NK-92 treated with Interleukin-12 subunit alpha and Interleukin-12 subunit beta, amount 100 ng/mL, for 24 hours (cell line): ENCODE results near the gene NUTF2.
"Not testable (repeated sequence)": the region's sequence is repeated elsewhere in the genome, so short reads cannot be mapped to it uniquely, and the experiment has no call there.

ENCODE experiments used
- DNase-seq: peaks from one replicate; lab custom pipeline; 2025; lab: John Stamatoyannopoulos, UW

Gene NUTF2

DNA sequence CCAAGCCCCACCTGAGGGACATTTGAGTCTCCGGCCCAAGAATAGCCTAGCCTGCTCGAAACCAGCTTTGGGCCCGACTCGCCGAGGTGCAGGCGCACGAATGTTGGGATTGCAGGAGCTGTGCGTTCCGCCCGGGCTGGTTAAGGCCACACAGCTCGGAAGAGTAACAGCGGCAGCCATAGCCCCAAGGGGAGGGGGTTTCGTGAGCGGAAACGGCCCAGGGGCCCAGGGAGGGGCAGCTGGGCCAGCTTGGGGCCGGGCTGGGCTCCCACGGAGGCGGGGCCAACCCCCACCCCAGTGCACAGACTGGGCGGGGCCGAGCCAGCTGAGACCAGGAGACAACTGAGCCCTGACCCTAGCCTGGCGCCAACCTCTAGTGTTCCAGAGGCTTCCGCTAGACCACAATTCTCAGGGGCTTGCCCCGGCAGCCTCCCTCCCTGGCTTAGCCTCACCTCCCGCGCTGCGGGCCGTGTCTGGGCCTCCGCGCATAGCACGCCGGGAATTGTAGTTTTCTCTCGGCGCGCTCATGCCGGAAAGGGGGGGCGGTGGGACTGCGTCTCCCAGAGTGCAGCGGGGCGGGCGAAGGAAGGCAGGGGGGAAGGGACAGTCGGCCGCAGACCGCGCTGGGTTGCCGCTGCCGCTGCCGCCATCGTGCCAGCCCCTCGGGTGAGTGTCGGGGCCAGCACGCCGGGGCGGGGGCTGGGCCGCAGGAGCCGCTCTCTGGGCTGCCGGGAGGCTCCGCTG is at the start of gene NUTF2:
Gene NUTF2 (plus strand): TSS at position 614 of the 744 bp plus-strand sequence. CDS start 18,198 bp downstream, outside the sequence.
- peak; percentile 90 for DNase-seq

DNA sequence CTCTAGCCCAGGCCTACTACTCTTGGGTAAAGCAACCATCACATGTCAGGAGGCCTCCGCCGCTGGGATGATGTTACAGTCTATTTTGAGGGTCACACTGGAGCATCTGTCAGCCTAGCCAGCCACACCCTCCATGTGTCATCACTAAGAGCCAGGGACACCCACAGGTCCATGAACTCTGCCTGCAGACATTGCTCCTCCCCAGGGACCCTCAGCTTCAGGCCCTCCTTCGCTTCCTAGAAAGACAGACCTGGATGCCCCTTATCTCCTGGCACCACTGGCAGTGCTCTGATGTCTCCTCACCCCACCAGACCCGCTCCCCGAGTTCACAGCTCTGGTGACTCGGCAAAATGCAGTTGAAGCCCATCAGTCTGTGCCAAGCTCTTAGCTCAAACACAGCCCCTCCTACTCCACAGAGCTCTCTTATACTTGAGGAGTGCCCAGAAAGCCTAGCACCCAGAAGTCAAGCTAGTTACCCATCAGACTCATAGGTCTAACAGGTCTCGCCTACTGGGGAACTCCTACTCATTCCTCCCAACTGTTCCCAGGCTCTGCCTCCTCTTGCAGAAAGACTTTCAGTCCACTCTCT is 46.3 kb upstream of the NUTF2 start:
- DNase-seq = no peak

DNA sequence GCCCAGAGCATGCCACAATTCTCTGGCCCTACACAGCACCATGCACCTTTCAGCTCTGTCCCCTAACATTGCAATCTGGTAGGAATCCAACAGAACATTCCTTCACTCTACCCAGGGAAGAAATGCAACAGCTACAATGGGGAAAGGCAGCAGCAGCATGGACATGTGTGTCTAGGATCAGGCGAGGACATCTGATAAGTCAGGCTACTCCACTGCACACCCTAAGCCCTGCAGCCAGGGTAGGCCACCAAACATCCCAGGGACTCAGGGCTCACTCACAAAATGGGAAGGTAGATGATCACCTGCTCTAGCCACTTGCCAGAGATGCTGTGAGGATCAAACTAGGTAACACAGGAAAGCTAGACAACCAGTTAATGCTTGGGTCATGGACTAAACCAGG is 45.5 kb upstream of the NUTF2 start:
- no peak for DNase-seq

DNA sequence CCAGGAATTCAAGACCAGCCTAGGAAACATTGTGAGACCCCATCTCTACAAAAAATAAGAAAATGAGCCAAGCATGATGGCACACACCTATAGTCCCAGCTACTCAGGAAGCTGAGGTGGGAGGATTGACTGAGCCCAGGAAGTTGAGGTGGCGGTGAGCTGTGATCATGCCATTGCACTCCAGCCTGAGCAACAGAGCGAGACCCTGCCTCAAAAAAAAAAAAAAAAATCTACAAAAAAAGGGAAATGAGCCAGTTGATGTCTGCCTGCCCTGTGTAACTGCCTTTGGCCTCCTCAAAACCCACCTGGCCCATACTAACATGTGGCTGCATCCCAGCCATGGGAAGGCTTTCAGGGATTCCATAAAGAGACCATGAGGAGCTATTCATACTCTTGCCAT is 44.9 kb upstream of the NUTF2 start:
- DNase-seq = no peak

DNA sequence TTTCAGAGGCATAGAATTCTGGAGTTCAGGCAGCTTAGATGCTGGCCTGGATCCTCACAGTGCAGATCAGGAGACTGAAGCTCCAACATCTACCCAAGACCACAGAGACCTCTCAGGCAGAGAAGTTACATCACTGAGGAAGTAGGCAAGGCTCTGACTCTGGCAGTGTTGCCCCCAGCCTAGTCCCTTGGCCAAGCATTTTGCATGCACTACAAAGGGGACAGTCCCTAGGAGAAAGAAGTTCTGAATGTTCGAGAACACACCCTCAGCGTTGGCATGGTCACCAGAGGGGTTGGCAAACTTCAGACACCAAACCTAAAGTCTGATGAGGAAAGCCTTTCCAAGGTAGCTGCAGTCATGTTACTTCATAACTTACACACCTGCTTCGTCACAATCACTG is 42.8 kb upstream of the NUTF2 start:
- DNase-seq = no peak

DNA sequence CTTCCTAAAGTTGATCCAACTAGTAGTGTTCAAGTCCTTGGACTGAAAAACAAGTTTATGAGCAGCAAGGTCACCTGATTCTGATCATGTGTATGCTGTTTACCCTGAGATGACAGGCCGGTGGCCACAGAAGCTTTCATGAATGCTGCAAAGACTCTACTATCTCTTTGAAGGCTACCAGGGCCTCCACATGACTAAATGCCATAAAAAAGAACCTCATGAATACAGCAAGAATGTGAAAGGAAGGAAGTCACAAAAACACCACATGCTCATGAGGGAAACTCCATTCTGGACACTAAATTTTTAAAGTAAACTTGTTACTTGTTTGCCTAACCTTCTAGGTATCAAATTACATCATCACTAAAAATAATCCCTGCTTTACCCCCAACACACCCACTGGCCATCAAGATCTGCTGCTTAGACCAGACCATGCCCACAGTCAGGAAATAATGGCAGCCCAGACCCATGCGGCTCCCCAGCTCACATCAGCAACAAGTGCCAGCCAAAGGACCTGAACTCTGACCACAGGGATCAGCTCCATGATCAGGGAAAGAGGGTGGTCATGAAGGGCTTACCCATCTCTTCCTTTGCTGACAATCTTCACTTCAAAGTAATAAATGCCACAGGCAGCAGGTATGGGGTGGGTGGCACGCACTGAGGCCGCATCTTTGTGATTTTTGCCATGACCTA is 41.7 kb upstream of the NUTF2 start:
- no peak for DNase-seq

DNA sequence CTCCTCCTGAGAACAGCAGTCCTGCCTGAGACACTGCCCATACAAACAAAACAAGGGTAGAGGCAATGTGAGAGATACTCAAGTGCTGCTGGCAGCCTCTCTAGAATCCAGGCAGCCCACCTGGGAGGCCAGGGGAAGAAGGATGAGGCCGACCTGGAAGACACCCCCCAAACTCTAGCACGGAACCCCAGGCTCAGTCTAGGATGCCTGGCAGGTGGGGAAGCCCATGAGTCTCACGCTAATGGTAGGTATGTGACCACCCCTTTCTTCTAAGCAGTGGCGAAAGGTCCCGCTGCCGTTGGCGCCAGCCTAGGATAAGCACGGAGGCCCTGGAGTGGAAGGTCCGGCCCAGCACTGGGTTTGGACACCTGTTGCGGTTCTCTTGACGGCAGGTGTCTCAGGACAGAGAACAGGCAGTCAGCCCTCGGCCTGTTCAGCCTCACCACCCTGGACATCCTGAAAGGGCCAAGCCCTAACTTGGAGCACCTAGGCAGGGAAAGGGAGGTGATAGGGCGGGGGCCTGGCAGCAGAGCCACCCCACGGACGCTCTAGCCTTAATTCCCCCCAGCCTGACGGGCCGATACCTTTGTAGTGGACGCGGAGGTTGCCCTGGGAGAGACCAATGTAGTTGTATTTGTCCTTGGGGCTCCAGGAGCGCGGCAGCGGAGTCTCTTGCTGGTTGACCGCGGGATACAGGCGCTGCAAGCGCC is 40.9 kb upstream of the NUTF2 start:
- DNase-seq = no peak

DNA sequence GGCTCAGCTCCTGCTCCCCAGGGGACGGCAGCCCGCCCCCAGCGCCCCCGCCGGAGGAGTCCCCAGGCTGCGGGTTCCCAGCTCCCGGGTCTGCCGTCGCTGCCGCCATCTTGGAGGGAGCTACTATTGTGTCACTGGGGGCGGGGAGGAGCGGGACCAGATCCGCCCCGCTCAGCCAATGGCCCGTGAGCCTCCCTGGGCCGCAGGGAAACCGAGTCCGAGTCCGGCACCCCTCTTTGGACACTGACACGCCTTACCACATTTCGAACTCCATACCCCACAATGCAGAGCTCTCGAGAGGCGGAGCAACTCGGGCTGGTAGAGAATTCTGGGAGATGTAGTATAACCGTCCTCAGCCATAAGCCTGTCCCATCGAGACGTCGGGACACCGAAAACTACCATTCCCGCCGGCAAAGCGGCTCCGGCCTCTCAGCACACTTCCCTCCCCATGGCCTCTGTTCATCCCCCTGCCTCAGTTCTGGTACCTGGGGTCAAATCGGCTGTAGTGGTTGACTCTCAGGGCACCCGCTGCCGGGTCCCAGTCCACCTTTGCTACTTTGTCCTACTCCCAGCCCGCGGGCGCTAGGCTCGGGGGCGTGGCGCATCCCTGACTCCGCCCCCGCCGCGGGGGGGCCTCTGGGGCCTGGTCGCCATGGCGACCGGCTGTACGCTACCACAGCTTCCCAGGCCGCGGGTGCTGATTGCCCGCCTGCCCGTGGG is 40.1 kb upstream of the NUTF2 start, which contains the start of the genes RANBP10 and TSNAXIP1:
Gene RANBP10 (minus strand): TSS at position 133 of the 720 bp plus-strand sequence. CDS start 24 bp downstream, at position 109.
Gene TSNAXIP1 (plus strand): TSS at position 462 of the 720 bp plus-strand sequence. CDS start 261 bp downstream, outside the sequence.
- DNase-seq = peak; percentile 93

DNA sequence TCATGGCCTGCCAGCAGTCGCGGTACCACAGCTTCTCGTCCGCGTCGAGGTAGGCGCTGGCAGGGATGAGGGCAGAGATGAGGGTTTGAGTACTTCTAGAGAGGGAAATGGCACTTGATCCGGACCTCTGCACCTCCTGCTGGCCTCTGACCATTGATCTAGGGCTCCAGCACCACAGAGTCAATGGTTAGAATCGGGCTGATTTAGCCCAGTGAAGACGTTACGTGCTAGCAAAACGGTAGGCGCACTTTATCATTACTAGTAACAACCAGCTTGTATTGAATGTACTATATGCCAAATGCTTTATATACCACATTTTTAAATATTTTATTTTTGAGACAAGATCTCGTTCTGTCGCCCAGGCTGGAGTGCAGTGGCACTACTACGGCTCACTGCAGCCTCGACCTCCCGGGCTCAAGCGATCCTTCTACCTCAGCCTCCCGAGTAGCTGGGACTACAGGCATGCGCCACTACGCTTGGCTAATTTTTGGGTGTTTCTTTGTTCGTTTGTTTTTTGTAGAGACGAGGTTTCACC is 39.5 kb upstream of the NUTF2 start:
- DNase-seq = no peak

DNA sequence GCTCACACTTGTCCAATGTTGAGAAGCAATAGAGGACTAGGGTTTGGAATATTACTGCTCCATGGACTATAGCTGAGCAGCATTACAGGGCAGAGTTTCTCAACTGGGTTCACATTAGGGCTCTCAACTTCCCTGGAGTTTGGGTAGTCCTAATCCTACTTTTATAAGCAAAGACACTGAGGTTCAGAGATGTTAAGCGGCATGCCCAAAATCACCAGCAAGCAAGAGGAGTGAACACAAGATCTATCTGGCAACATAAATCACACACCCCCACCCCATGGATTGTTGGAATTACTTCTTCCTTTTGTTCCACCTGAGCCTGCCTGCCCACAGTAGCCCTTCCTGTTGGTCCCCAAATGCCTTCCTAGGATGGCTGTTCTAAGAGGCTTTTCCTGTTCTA is 34.8 kb upstream of the NUTF2 start:
- DNase-seq = no peak

DNA sequence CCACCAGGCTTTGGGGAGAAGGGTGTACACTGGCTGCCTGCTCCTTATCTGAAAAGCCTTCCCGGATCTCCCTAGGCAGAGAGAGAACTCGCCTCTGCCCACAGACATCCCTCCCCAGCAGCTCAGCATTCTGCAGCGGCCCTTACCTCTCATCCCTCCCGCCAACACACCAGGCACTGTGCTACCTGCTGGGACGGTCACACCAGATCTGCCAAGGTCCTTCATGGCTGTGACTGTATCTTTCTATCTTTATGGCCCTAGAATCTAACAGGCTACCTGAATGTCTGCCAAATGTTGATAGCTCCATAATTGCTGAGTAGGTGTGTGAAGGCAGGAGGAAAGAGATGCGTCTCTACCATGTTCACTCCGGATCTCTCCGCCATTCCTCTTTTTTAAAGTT is 32.2 kb upstream of the NUTF2 start:
- no peak for DNase-seq

DNA sequence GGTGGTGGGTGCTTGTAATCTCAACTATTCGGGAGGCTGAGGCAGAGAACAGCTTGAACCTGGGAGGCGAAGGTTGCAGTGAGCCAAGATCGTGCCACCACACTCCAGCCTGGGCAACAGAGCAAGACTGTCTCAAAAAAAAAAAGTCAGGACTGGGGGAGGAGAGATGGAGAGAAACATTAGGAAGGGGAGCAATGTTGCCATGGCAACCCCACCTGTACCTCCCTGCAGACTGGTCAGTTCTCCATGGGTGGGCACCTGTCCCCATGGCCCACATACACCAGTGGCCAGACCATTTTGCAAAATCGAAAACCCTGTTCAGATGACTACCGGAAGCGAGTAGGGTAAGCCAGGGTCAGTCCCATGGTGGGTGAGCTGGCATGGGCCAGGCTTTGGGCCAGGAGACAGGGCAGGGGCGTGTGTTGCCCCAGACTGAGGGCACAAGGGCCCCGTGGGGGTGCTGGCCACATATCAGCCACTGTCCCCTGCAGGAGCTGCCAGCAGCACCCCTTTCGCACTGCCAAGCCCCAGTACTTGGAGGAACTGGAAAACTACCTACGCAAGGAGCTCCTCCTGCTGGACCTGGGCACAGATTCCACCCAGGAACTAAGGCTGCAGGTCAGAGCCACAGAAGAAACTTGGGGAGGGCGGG is 26.0 kb upstream of the NUTF2 start:
- DNase-seq = no peak

DNA sequence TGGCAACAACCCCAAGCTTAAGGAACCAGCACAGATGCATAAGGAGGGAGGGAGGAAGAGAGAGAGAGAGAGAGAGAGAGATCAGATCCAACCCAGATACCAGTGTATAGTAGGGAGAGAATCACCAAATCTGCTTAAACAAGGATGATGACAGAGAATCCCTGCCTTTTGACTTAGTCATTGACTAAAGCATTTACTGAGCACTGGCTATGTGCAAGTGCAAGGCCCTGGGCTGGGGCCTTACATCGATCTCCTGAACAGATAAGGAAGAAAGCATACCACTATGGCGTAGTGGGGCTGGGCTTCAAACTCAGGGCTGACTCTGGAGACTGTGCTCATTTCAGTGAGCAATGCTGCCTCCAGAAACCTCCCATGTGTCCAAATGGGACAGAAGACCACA is 24.2 kb upstream of the NUTF2 start:
- DNase-seq = no peak

DNA sequence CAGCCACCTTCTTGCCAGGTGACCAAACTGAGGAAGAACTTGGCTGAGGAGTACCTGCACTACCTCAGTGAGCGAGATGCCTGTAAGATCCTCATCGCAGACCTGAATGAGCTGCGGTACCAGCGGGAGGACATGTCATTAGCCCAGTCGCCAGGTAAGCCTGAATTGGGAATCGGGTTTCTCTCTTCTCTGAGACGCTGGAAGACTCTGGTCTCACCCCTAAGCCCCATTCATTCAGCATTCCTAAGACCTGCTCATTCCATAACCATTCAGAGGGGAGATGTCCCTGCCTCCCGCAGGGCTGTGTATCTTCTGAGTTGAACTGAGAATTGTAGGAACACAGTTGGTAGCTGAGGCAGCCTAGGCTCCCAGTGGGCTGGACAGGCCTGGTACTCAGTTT is 21.6 kb upstream of the NUTF2 start:
- no peak for DNase-seq

DNA sequence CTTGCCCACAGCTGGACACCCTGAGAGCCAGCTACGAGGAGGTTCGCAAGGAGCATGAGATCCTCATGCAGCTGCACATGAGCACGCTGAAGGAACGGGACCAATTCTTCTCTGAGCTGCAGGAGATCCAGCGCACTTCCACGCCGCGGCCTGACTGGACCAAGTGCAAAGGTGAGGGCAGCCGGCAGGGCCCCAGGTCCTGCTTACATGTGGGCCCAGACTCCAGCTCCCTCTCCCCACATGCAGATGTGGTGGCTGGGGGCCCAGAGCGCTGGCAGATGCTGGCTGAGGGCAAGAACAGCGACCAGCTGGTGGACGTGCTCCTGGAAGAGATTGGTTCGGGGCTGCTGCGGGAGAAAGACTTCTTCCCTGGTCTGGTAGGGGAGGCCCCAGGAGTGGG is 20.8 kb upstream of the NUTF2 start:
- no peak for DNase-seq

DNA sequence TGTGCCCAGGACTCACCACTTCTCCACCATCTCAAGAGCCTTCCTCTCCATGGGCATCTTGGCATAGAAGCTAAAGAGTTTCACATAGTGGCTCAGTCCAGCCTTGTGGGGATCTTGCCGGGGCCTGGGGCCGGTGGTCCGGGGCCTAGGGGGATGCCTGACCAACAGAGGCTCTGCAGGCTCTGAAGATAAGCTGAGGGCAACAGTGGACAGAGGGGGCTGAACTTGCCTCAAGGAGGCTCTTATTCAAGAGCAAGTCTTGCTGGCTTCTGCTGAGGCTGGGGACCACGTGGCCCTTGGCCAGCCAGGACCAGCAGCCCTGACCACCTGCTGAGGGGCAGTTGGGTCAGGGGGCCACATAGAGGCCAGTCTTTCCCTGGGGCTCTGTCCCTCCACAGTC is 18.1 kb upstream of the NUTF2 start:
- DNase-seq = no peak

DNA sequence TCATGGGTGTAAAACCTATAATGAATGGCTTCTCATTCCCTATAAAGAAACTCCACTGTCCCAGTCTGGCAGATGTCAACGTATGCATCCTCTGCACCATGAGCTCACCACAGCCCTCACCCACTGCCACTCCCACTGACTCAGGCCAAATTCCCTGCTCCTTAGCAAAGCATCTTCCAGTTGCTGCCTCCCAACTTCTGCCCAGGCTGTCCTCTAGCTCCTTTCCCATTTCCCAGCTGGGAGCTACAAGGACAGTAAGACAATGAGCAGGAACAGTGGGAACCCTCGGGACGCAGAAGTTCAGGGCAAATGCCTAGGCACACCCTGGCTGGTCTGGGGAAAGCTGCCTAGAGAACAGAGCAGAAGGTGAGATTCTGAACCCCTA is 13.7 kb upstream of the NUTF2 start:
- DNase-seq = no peak

DNA sequence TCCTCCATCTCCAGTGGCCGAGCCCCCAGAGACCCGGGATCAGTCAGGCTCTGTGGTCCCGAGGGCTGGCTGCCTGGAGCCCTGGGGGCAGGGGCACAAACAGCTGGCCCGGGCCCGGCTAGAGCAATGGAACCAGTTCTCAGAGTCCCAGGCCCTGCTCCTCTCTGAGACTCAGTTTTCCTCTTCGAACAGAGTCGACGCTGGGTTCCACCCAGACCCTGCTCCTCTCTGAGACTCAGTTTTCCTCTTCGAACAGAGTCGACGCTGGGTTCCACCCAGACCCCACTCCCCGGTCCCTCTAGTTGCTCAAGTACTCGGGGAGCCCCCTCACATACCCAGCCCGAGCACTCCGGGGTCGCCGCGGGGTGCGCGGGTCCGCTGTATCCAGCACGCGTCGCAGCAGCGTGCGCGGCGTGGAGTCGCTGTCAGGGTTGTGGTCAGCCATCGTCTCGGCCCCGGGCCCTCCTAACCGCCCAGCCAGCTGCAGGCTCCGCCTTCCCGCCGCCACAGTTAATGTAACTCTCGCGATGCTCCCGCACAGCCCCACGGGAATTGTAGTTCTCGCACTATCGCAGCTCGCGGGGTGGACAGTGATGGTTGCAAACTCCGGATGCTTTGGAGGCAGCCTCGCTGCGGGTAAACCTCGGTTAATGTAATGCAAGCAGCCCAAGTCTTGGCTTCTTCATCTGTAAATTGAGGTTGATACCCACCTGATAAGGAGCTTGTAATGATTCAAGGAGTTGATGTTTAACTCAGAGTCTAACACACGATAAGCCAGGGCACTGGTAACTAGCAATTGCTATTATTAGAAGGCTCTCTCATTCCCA is 13.1 kb upstream of the NUTF2 start:
- peak; percentile 84 for DNase-seq

DNA sequence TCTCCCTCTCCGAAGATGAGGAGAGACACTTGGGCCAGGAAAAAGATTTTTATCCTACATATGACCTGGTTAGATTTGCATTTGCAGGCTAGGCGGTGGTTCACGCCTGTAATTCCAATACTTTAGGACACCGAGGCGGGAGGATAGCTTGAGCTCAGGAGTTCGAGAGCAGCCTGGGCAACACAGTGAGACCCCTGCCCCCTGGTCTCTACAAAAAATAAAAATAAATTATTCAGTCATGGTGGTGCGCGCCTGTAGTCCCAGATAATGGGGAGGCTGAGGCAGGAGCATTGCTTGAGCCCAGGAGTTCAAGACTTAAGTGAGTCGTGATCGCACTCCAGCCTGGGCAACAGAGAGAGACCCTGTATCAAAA is 12.5 kb upstream of the NUTF2 start:
- DNase-seq = no peak

DNA sequence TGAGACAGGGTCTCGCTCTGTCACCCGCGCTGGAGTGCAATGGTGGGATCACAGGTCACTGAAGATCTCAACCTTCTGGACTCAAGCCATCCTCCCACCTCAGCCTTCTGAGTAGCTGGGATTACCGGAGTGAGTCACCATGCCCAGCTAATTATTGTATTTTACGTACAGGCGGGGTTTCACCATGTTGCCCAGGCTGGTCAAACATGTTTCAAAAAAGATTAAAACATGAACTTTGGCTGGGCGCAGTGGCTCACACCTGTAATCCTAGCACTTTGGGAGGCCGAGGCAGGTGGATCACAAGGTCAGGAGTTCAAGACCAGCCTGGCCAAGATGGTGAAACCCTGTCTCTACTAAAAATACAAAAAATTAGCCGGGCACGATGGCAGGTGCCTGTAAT is 9.5 kb upstream of the NUTF2 start:
- not testable (repeated sequence) for DNase-seq
